ENCODE results near the gene CBX4.
A peak's percentile ranks its signal among the peaks of the same experiment; 100 is the strongest.

CBX4 gene

GRCh38 chr17:79789943-79790804, 49.1 kb downstream of the CBX4 start:
- peak overlapping the region; percentile 1 for H3K4me3 ChIP-seq (ENCODE audit: low read length)
- H3K4me1 ChIP-seq (ENCODE audit: insufficient read depth, low read length): peaks cover 64% of the 10 kb centered on the region
- peaks cover 14% of the 10 kb centered on the region for H3K36me3 ChIP-seq (ENCODE audit: insufficient read depth, low read length)
- H3K9me3 ChIP-seq (ENCODE audit: low read length): peaks cover 5% of the 10 kb centered on the region
- no peak overlapping the region for H2AFZ ChIP-seq (ENCODE audit: low read depth, low read length)
- H3K27me3 ChIP-seq (ENCODE audit: insufficient read depth, low read length): peaks cover 21% of the 10 kb centered on the region

- H3K9me3 ChIP-seq (ENCODE audit: low read length): peaks cover 5% of the 10 kb centered on the region
- H3K36me3 ChIP-seq (ENCODE audit: insufficient read depth, low read length): peaks cover 16% of the 10 kb centered on the region
- peak overlapping the region; percentile 1 for H3K4me3 ChIP-seq (ENCODE audit: low read length)
- H3K4me1 ChIP-seq (ENCODE audit: insufficient read depth, low read length): peaks cover 55% of the 10 kb centered on the region
- H2AFZ ChIP-seq (ENCODE audit: low read depth, low read length): no peak overlapping the region
- peaks cover 21% of the 10 kb centered on the region for H3K27me3 ChIP-seq (ENCODE audit: insufficient read depth, low read length)
Measured at GRCh38 chr17:79788989-79789942, 50.0 kb downstream of the CBX4 start.

- no peak overlapping the region for H3K4me3 ChIP-seq (ENCODE audit: low read length)
- peaks cover 5% of the 10 kb centered on the region for H3K9me3 ChIP-seq (ENCODE audit: low read length)
- peaks cover 20% of the 10 kb centered on the region for H3K36me3 ChIP-seq (ENCODE audit: insufficient read depth, low read length)
- peaks cover 21% of the 10 kb centered on the region for H3K27me3 ChIP-seq (ENCODE audit: insufficient read depth, low read length)
- no peak overlapping the region for H2AFZ ChIP-seq (ENCODE audit: low read depth, low read length)
- H3K4me1 ChIP-seq (ENCODE audit: insufficient read depth, low read length): peaks cover 47% of the 10 kb centered on the region
Measured at GRCh38 chr17:79788455-79788854, 50.8 kb downstream of the CBX4 start.

- peaks cover 31% of the 10 kb centered on the region for H3K36me3 ChIP-seq (ENCODE audit: insufficient read depth, low read length)
- peaks cover 21% of the 10 kb centered on the region for H3K27me3 ChIP-seq (ENCODE audit: insufficient read depth, low read length)
- H3K4me1 ChIP-seq (ENCODE audit: insufficient read depth, low read length): peaks cover 36% of the 10 kb centered on the region
- H3K4me3 ChIP-seq (ENCODE audit: low read length): no peak overlapping the region
- H2AFZ ChIP-seq (ENCODE audit: low read depth, low read length): no peak overlapping the region
- peaks cover 5% of the 10 kb centered on the region for H3K9me3 ChIP-seq (ENCODE audit: low read length)
Measured at GRCh38 chr17:79786930-79787643, 52.2 kb downstream of the CBX4 start.

GRCh38 chr17:79785900-79786810, 53.1 kb downstream of the CBX4 start:
- H3K9me3 ChIP-seq (ENCODE audit: low read length): peaks cover 5% of the 10 kb centered on the region
- no peak overlapping the region for H2AFZ ChIP-seq (ENCODE audit: low read depth, low read length)
- H3K4me3 ChIP-seq (ENCODE audit: low read length): no peak overlapping the region
- peaks cover 12% of the 10 kb centered on the region for H3K27me3 ChIP-seq (ENCODE audit: insufficient read depth, low read length)
- H3K36me3 ChIP-seq (ENCODE audit: insufficient read depth, low read length): peaks cover 40% of the 10 kb centered on the region
- H3K4me1 ChIP-seq (ENCODE audit: insufficient read depth, low read length): peaks cover 28% of the 10 kb centered on the region

GRCh38 chr17:79785017-79785899, 54.0 kb downstream of the CBX4 start:
- H3K27me3 ChIP-seq (ENCODE audit: insufficient read depth, low read length): peaks cover 3% of the 10 kb centered on the region
- H3K9me3 ChIP-seq (ENCODE audit: low read length): peaks cover under 1% of the 10 kb centered on the region
- H3K4me1 ChIP-seq (ENCODE audit: insufficient read depth, low read length): peaks cover 26% of the 10 kb centered on the region
- H3K36me3 ChIP-seq (ENCODE audit: insufficient read depth, low read length): peaks cover 49% of the 10 kb centered on the region
- no peak overlapping the region for H2AFZ ChIP-seq (ENCODE audit: low read depth, low read length)
- H3K4me3 ChIP-seq (ENCODE audit: low read length): no peak overlapping the region

GRCh38 chr17:79784353-79785016, 54.8 kb downstream of the CBX4 start:
- Histone ChIP-seq H3K36me3 (ENCODE audit: insufficient read depth, low read length) (peaks cover 56% of the 10 kb centered on the region), H3K4me1 (ENCODE audit: insufficient read depth, low read length) (peaks cover 32% of the 10 kb centered on the region), H3K9me3 (ENCODE audit: low read length) (no peaks in the 10 kb centered on the region), H2AFZ (ENCODE audit: low read depth, low read length) (no peak overlapping the region), H3K27me3 (ENCODE audit: insufficient read depth, low read length) (no peaks in the 10 kb centered on the region), H3K4me3 (ENCODE audit: low read length) (no peak overlapping the region)

GRCh38 chr17:79783891-79784290, 55.3 kb downstream of the CBX4 start:
- Histone ChIP-seq H3K9me3 (ENCODE audit: low read length) (no peaks in the 10 kb centered on the region), H3K4me3 (ENCODE audit: low read length) (no peak overlapping the region), H3K27me3 (ENCODE audit: insufficient read depth, low read length) (no peaks in the 10 kb centered on the region), H3K36me3 (ENCODE audit: insufficient read depth, low read length) (peaks cover 57% of the 10 kb centered on the region), H3K4me1 (ENCODE audit: insufficient read depth, low read length) (peaks cover 30% of the 10 kb centered on the region), H2AFZ (ENCODE audit: low read depth, low read length) (no peak overlapping the region)

Measured in neuron (in vitro differentiated cells).